Measurements from ENCODE around the gene KCTD1.

GRCh38 chr18:26566874-26567555, 18.7 kb upstream of the KCTD1 start:
- TF ChIP-seq CTCF (IDR thresholded peaks at IDR 0.05) (no peak), POLR2A (IDR thresholded peaks at IDR 0.05) (no peak)
